Hepatocyte (in vitro differentiated cells): ENCODE measurements around the gene DCLK2.

Source experiments
- CTCF ChIP-seq: fragments of 200-600 bp; sonication (generic); IDR thresholded peaks from 2 replicates; pipeline ENCODE4 v1.5.1; 2016; ENCODE audit warnings: antibody characterized with exemption, mild to moderate bottlenecking; ENCODE audit not compliant: poor library complexity
- EZH2 ChIP-seq: fragments of 200-600 bp; sonication (generic); IDR thresholded peaks from 2 replicates; pipeline ENCODE4 v1.6.1; 2016; ENCODE audit warnings: antibody characterized with exemption, mild to moderate bottlenecking, borderline replicate concordance
- EZH2phosphoT487 ChIP-seq: fragments of 200-600 bp; sonication (generic); IDR thresholded peaks from one replicate; pipeline ENCODE4 v1.6.1; 2018; ENCODE audit warnings: antibody characterized with exemption, mild to moderate bottlenecking, low read depth, moderate library complexity; ENCODE audit not compliant: unreplicated experiment, severe bottlenecking

GRCh38 chr4:150033081-150033480 is 45.2 kb upstream of the DCLK2 start:
- TF ChIP-seq EZH2 (no peak), CTCF (no peak), EZH2phosphoT487 (no peak)
